ENCODE results near the gene FOXN4.

Gene FOXN4

DNA sequence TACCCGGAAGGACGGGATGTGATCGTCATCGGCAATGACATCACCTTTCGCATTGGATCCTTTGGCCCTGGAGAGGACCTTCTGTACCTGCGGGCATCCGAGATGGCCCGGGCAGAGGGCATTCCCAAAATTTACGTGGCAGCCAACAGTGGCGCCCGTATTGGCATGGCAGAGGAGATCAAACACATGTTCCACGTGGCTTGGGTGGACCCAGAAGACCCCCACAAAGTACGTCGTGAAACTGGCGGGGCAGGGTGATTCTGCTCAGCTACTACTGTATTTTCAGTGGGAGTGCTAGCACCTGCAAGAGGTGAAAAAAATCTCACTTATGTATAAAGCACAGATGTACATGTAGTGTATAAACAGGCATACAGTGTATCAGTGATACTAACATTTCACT is 62.9 kb downstream of the FOXN4 start:
- Histone ChIP-seq H3K27me3 (ENCODE audit: control insufficient read depth in 3 of 3, insufficient read depth in 3 of 3, low read depth in 1 of 3, low read length in 3 of 3) (no peaks in the 10 kb centered on the region), H3K4me3 (ENCODE audit: low read length in 2 of 2) (no peak overlapping the region), H3K27ac (replicated peaks; ENCODE audit: low read length) (no peak overlapping the region), H3K4me2 (ENCODE audit: insufficient read depth, low read length, poor library complexity, severe bottlenecking) (no peak overlapping the region), H2AK5ac (ENCODE audit: low read depth, low read length) (no peak overlapping the region), H3K23ac (ENCODE audit: low read depth, low read length, poor library complexity) (no peak overlapping the region), H3K14ac (ENCODE audit: low read length) (no peak overlapping the region), H4K8ac (ENCODE audit: low read depth, low read length) (peak overlapping the region; percentile 87), H3K9ac (ENCODE audit: low read depth, low read length, poor library complexity) (no peak overlapping the region), H2BK5ac (ENCODE audit: low read length) (no peak overlapping the region), H3K4me1 (ENCODE audit: control insufficient read depth in 2 of 2, insufficient read depth in 1 of 2, low read depth in 1 of 2, low read length in 2 of 2) (no peaks in the 10 kb centered on the region), H2BK120ac (ENCODE audit: low read depth, low read length) (no peak overlapping the region), H2BK12ac (ENCODE audit: low read length) (no peak overlapping the region), H2BK15ac (ENCODE audit: low read length) (no peak overlapping the region), H3K4ac (ENCODE audit: low read length) (no peak overlapping the region), H4K91ac (ENCODE audit: low read depth, low read length, poor library complexity) (no peak overlapping the region), H3K79me1 (ENCODE audit: low read depth, low read length) (no peaks in the 10 kb centered on the region), H3K18ac (ENCODE audit: low read length) (no peak overlapping the region), H3K9me3 (replicated peaks in 1 of 2; ENCODE audit: control insufficient read depth in 2 of 2, insufficient read depth in 1 of 2, low read depth in 1 of 2, low read length in 2 of 2) (no peaks in the 10 kb centered on the region), H2AFZ (ENCODE audit: low read length) (no peak overlapping the region), H3K36me3 (replicated peaks in 1 of 2; ENCODE audit: control insufficient read depth in 2 of 2, insufficient read depth in 2 of 2, low read length in 2 of 2) (peaks cover 3 to 21% of the 10 kb centered on the region in 2 donors)
- no CpG with 5 or more reads among the region's 15 CpGs for WGBS, 2 donors (ENCODE audit: extremely low coverage in 2 of 2, insufficient read length in 2 of 2, insufficient replicate concordance in 1 of 2)
- no peak for DNase-seq (ENCODE audit: low spot score)

DNA sequence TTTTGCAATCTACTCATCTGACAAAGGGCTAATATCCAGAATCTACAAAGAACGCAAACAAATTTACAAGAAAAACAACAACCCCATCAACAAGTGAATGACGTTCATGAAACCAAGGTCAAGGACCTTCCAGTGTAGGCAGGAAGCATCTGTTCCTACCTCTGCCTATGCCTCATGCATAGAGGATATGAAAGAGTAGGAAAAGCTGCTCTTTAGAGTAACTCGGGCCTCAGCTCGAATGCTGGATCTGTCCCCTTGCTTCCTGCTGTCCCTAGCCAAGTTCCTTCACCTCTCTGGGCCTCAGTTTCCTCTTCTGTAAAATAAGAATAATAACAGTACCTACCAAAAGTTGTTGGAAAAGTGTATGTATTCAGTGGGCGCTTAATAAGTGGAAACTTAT is 65.0 kb downstream of the FOXN4 start:
- no CpG with 5 or more reads among the region's 5 CpGs for whole genome bisulfite sequencing, 2 donors (ENCODE audit: extremely low coverage in 2 of 2, insufficient read length in 2 of 2, insufficient replicate concordance in 1 of 2)
- Histone ChIP-seq H3K27ac (replicated peaks; ENCODE audit: low read length) (no peak overlapping the region), H3K9ac (ENCODE audit: low read depth, low read length, poor library complexity) (no peak overlapping the region), H3K23ac (ENCODE audit: low read depth, low read length, poor library complexity) (no peak overlapping the region), H2BK5ac (ENCODE audit: low read length) (no peak overlapping the region), H2AK5ac (ENCODE audit: low read depth, low read length) (no peak overlapping the region), H2BK12ac (ENCODE audit: low read length) (no peak overlapping the region), H3K4ac (ENCODE audit: low read length) (no peak overlapping the region), H4K8ac (ENCODE audit: low read depth, low read length) (no peak overlapping the region), H4K91ac (ENCODE audit: low read depth, low read length, poor library complexity) (no peak overlapping the region), H3K14ac (ENCODE audit: low read length) (no peak overlapping the region), H3K36me3 (replicated peaks in 1 of 2; ENCODE audit: control insufficient read depth in 2 of 2, insufficient read depth in 2 of 2, low read length in 2 of 2) (peaks cover 4 to 31% of the 10 kb centered on the region in 2 donors), H3K27me3 (ENCODE audit: control insufficient read depth in 3 of 3, insufficient read depth in 3 of 3, low read depth in 1 of 3, low read length in 3 of 3) (no peaks in the 10 kb centered on the region), H3K79me1 (ENCODE audit: low read depth, low read length) (no peaks in the 10 kb centered on the region), H3K9me3 (replicated peaks in 1 of 2; ENCODE audit: control insufficient read depth in 2 of 2, insufficient read depth in 1 of 2, low read depth in 1 of 2, low read length in 2 of 2) (no peaks in the 10 kb centered on the region), H2AFZ (ENCODE audit: low read length) (no peak overlapping the region), H3K4me3 (ENCODE audit: low read length in 2 of 2) (no peak overlapping the region), H2BK120ac (ENCODE audit: low read depth, low read length) (no peak overlapping the region), H2BK15ac (ENCODE audit: low read length) (no peak overlapping the region), H3K4me2 (ENCODE audit: insufficient read depth, low read length, poor library complexity, severe bottlenecking) (no peak overlapping the region), H3K18ac (ENCODE audit: low read length) (no peak overlapping the region), H3K4me1 (ENCODE audit: control insufficient read depth in 2 of 2, insufficient read depth in 1 of 2, low read depth in 1 of 2, low read length in 2 of 2) (no peaks in the 10 kb centered on the region)
- DNase-seq (ENCODE audit: low spot score), result no peak

DNA sequence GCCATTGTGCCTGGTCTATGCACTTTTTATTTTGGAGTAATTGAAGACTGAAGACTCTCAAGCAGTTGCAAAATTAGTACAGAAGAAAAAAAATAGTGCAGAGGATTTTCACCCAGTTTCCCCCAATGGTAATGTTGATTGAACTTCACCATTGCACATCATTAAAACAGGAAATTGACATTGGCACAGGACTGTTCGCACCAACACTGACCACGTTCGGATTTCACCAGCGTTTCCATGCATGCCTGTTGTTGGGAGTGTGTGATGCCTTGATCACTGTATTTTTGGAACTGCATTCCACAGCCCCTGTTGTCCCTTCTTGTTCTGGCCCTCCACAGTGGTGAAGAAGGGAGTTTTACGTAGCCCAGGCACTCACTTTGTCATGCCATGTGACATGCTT is 67.1 kb downstream of the FOXN4 start:
- WGBS, 2 donors (ENCODE audit: extremely low coverage in 2 of 2, insufficient read length in 2 of 2, insufficient replicate concordance in 1 of 2), result no CpG with 5 or more reads among the region's 5 CpGs
- H3K9ac ChIP-seq (ENCODE audit: low read depth, low read length, poor library complexity), result no peak overlapping the region

DNA sequence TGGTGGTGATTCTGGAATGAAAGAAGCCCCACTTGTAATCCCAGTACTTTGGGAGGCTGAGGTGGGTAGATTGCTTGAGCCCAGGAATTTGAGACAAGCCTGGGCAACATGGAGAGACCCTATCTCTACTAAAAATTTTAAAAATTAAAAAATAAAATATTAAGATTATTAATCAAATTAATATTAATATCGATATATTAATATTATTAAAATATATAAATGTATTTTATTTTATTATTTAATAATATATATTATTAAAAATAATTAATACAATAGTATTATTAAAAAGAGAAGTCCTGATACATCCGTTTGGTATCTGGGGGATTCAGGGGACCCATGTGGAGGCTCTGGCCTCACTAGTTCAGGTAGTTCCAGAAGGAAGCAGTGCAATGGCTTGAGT is 68.7 kb downstream of the FOXN4 start:
- Histone ChIP-seq H2BK12ac (ENCODE audit: low read length) (no peak overlapping the region), H3K27me3 (ENCODE audit: control insufficient read depth in 3 of 3, insufficient read depth in 3 of 3, low read depth in 1 of 3, low read length in 3 of 3) (no peaks in the 10 kb centered on the region), H3K9ac (ENCODE audit: low read depth, low read length, poor library complexity) (no peak overlapping the region), H2AK5ac (ENCODE audit: low read depth, low read length) (no peak overlapping the region), H2AFZ (ENCODE audit: low read length) (no peak overlapping the region), H4K8ac (ENCODE audit: low read depth, low read length) (no peak overlapping the region), H3K4me3 (ENCODE audit: low read length in 2 of 2) (no peak overlapping the region), H3K4ac (ENCODE audit: low read length) (no peak overlapping the region), H2BK5ac (ENCODE audit: low read length) (no peak overlapping the region), H3K4me2 (ENCODE audit: insufficient read depth, low read length, poor library complexity, severe bottlenecking) (no peak overlapping the region), H2BK15ac (ENCODE audit: low read length) (no peak overlapping the region), H3K36me3 (replicated peaks in 1 of 2; ENCODE audit: control insufficient read depth in 2 of 2, insufficient read depth in 2 of 2, low read length in 2 of 2) (peaks cover 4 to 33% of the 10 kb centered on the region in 2 donors), H3K14ac (ENCODE audit: low read length) (no peak overlapping the region), H3K27ac (replicated peaks; ENCODE audit: low read length) (no peak overlapping the region), H3K4me1 (ENCODE audit: control insufficient read depth in 2 of 2, insufficient read depth in 1 of 2, low read depth in 1 of 2, low read length in 2 of 2) (no peaks in the 10 kb centered on the region), H2BK120ac (ENCODE audit: low read depth, low read length) (no peak overlapping the region), H3K18ac (ENCODE audit: low read length) (no peak overlapping the region), H3K9me3 (replicated peaks in 1 of 2; ENCODE audit: control insufficient read depth in 2 of 2, insufficient read depth in 1 of 2, low read depth in 1 of 2, low read length in 2 of 2) (no peaks in the 10 kb centered on the region), H3K79me1 (ENCODE audit: low read depth, low read length) (no peaks in the 10 kb centered on the region), H4K91ac (ENCODE audit: low read depth, low read length, poor library complexity) (no peak overlapping the region), H3K23ac (ENCODE audit: low read depth, low read length, poor library complexity) (no peak overlapping the region)
- no CpG with 5 or more reads among the region's 2 CpGs for WGBS, 2 donors (ENCODE audit: extremely low coverage in 2 of 2, insufficient read length in 2 of 2, insufficient replicate concordance in 1 of 2)
- DNase-seq (ENCODE audit: low spot score), result no peak

More for the DNA sequence above, 67.1 kb downstream of the FOXN4 start:
- Histone ChIP-seq H4K8ac (ENCODE audit: low read depth, low read length) (no peak overlapping the region), H3K27me3 (ENCODE audit: control insufficient read depth in 3 of 3, insufficient read depth in 3 of 3, low read depth in 1 of 3, low read length in 3 of 3) (no peaks in the 10 kb centered on the region), H3K23ac (ENCODE audit: low read depth, low read length, poor library complexity) (no peak overlapping the region), H3K4me1 (ENCODE audit: control insufficient read depth in 2 of 2, insufficient read depth in 1 of 2, low read depth in 1 of 2, low read length in 2 of 2) (no peaks in the 10 kb centered on the region), H4K91ac (ENCODE audit: low read depth, low read length, poor library complexity) (no peak overlapping the region), H3K79me1 (ENCODE audit: low read depth, low read length) (no peaks in the 10 kb centered on the region), H3K14ac (ENCODE audit: low read length) (no peak overlapping the region), H3K4me3 (ENCODE audit: low read length in 2 of 2) (no peak overlapping the region), H2AFZ (ENCODE audit: low read length) (no peak overlapping the region), H2AK5ac (ENCODE audit: low read depth, low read length) (no peak overlapping the region), H3K18ac (ENCODE audit: low read length) (no peak overlapping the region), H2BK5ac (ENCODE audit: low read length) (no peak overlapping the region), H2BK15ac (ENCODE audit: low read length) (no peak overlapping the region), H2BK120ac (ENCODE audit: low read depth, low read length) (no peak overlapping the region), H3K27ac (replicated peaks; ENCODE audit: low read length) (no peak overlapping the region), H3K9me3 (replicated peaks in 1 of 2; ENCODE audit: control insufficient read depth in 2 of 2, insufficient read depth in 1 of 2, low read depth in 1 of 2, low read length in 2 of 2) (no peaks in the 10 kb centered on the region), H3K4ac (ENCODE audit: low read length) (no peak overlapping the region), H2BK12ac (ENCODE audit: low read length) (no peak overlapping the region), H3K4me2 (ENCODE audit: insufficient read depth, low read length, poor library complexity, severe bottlenecking) (no peak overlapping the region), H3K36me3 (replicated peaks in 1 of 2; ENCODE audit: control insufficient read depth in 2 of 2, insufficient read depth in 2 of 2, low read length in 2 of 2) (peaks cover 7 to 36% of the 10 kb centered on the region in 2 donors)
- DNase-seq (ENCODE audit: low spot score), result no peak

Measured in neuronal stem cell (in vitro differentiated cells).